Activated gamma-delta T cell treated with Interleukin-2 at 50 U/mL for 16 hours (primary cell): ENCODE measurements around the gene ARID3B.
"Not testable (repeated sequence)": the region's sequence is repeated elsewhere in the genome, so short reads cannot be mapped to it uniquely, and the experiment has no call there.

Experiments used
- DNase-seq: peaks from one replicate; pipeline ENCODE4 v3.0.0-alpha.2; 2020

ARID3B gene

GRCh38 chr15:74578496-74578994, 37.5 kb downstream of the ARID3B start:
- no peak for DNase-seq

DNA sequence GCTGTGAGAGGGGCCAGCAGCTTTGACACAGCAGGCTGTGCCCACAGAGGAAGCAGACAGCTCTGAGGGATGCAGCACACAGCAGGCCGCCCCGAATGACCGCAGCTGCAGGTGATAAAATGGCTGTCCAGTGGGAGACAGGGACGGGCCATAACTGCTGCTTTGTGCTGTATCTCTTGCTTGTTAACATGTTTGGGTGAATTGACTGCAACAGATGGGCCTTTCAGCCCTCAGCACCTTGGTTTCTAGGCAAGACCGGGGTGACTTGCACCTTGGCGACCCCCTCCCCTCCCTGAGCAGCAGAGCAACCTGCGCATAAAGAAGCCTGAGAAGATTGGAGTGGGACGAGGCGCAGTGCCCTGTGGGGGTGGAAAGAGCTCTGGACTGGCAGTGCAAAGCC, 38.0 kb downstream of the ARID3B start:
- DNase-seq: no peak

DNA sequence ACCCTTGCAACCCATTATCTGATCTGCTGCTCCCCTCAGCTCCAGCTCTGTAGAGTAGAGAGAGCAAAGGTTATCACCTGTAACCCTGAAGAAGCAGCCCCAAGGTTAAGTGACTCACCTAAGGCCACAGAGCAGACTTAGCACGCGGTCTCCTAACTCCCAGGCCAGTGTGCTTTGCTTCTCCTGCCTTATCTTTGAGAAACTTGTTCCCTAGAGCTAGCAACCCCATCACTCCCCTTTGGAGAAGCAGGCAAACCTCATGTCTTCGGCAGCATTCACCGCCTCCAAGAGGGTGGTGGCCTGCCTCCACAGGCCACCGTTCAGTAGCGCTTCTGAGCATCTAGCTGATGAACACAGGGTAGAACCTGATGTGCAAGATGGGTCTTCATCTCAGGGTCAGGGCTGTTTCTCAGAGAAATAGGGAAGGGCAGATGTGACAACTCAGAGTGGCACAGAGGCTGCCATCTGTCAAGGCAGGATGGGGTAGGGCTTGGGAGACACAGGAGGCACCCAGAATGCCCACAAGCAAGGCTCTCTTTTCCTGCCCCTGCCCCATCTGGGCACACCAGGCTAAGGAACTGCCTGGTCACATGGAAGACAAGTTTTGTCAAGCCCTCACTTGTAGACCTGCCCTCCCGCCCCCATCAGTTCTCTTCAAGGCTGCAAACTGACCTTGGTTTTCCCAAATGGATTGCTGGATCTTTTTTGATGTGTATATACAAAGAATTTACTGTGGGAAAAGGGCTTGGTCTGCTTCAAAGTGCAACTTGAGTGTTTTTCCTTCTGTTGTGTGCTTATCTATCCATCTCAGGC, 39.7 kb downstream of the ARID3B start:
- no peak for DNase-seq

DNA sequence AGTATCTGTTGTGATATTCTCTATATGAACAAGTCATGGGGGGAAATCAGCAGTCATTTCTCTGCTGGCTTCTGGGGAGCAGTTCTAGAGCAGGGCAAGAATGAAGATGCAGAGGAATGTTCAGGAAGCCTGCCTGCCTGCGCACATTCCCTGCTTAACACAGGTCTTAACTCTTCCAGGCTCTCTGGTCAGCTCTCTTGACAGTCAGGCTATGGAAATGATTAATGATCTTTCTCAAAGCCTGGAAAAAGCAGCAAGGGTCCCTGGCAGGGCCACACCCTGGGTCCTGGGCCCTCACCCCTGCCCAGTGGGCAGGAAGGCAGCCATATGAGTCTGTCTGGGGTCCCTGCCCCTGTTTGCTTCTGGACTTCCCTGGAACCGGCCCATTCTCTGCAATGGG, 43.2 kb downstream of the ARID3B start:
- DNase-seq: no peak

DNA sequence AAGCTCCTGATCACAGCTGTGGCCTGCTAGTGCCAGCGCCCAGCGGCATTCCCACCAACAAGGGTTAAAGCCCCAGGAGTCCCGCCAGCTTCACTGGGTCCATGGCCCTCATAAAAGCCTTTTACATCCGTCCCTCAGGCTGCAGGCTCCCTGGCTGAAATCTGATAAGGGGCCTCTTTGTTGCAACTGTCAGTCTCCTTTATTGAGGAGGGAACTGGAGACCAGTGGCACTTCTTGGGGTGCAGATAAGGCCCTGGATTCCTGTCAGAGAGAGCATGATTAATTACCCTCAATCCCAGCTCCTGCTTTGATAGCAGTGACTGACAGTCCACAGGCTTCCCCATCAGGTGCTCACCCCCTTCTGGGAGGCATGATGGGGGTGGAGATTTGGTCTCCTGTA, 43.8 kb downstream of the ARID3B start:
- no peak for DNase-seq

DNA sequence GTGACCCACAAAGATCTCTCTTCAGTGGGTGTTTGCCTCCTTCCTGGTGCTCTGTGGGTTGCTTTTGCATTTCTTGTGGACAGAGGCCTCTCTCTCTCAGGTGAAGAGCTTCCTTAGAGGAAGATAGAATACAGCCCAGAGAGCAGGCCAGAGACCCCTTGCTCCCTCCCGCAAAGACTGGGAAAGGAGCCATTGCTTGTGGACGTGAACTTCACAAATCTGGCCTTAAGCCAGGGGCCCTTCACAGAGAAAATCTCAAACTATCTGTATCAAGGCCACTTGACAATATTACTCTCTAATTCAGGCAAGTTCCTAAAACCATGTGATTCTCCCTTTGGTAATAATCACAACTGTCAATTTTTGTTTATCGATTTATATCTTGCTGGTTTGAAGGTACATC, 44.2 kb downstream of the ARID3B start:
- no peak for DNase-seq

- DNase-seq: no peak
Measured at GRCh38 chr15:74585857-74586256, 44.8 kb downstream of the ARID3B start.

- no peak for DNase-seq
Measured at GRCh38 chr15:74589826-74590225, 48.8 kb downstream of the ARID3B start.

DNA sequence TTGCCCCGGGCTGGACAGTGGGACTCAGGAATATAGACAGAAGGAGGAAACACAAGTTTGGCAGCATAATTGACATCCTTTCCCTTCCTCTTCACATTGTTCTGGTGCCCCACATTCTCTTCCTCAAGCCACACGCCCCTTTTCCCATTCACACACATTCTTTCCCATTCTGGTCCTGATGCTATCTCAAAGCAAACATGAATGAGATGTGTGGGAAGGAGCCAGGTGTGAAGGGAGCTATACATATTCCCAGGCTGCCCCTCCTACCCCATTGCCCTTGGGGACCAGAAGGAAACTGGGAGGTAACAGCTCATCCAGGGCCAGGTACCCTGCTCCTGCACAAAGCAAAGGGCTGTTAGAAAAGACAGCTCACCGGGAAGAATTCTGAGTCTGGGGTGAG, 51.2 kb downstream of the ARID3B start:
- DNase-seq: no peak

GRCh38 chr15:74593122-74593521, 52.1 kb downstream of the ARID3B start:
- no peak for DNase-seq

GRCh38 chr15:74594455-74594854, 53.4 kb downstream of the ARID3B start:
- no peak for DNase-seq

GRCh38 chr15:74595271-74595670, 54.3 kb downstream of the ARID3B start:
- no peak for DNase-seq

DNA sequence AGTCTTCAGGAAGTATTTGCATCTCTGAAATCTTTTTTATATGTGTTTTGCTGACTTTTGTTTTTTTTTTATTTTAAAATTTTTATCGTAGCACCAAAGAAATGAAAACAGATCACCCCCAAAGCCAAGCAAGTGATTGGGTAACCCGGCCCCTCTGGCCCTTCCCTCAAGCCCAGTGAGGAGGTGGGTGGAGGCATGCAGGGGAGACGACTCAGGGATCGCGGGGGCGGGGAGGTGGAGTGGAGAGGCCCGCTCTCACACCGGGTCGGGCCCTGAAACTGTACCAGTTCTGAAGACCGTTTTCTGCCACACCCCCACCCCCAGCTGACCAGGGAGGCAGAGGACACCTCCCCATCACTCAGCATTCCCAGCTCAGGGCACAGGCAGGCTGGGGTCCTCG, 55.7 kb downstream of the ARID3B start:
- DNase-seq: not testable (repeated sequence)

GRCh38 chr15:74597146-74597705, 56.2 kb downstream of the ARID3B start:
- DNase-seq: not testable (repeated sequence)

GRCh38 chr15:74598126-74598842, 57.3 kb downstream of the ARID3B start:
- peak; percentile 85 for DNase-seq

GRCh38 chr15:74599156-74599555, 58.1 kb downstream of the ARID3B start:
- DNase-seq: no peak

DNA sequence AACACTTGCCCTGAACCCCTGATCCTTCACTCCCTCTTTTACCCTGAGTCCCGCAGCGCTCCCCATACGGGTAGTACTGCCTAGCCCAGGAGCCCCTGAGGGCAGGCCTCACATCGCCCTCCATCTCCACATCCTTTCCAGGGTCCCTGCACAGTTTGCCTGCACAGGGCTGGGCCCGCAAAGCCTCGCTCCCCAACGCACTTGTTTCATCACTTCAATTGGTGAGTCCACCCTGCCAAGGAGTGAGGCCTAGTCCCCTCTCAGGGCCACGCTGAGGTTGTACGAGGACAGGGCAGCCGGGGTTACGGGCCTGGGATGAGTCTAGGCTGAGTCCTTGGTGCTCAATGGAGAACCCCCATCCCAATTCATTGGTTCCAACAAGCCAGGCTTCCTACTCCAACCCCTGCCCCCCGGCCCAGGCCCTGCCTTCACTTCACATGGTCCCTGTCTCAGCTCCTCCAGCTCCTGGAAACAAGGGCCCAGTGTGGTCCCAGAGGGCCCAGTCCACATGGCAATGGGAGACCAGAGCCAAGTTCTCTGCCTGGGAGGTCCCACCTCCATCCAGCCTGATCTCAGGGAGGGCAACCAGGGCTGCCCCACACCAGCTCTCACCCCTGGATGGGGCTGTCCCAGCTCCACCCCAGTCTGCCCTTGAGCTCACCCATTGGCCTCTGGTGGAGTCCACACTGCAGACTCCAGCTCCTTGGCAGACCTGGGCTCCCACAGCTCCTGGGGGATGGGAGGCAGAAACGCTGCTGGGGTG, 62.2 kb downstream of the ARID3B start:
- no peak for DNase-seq

DNA sequence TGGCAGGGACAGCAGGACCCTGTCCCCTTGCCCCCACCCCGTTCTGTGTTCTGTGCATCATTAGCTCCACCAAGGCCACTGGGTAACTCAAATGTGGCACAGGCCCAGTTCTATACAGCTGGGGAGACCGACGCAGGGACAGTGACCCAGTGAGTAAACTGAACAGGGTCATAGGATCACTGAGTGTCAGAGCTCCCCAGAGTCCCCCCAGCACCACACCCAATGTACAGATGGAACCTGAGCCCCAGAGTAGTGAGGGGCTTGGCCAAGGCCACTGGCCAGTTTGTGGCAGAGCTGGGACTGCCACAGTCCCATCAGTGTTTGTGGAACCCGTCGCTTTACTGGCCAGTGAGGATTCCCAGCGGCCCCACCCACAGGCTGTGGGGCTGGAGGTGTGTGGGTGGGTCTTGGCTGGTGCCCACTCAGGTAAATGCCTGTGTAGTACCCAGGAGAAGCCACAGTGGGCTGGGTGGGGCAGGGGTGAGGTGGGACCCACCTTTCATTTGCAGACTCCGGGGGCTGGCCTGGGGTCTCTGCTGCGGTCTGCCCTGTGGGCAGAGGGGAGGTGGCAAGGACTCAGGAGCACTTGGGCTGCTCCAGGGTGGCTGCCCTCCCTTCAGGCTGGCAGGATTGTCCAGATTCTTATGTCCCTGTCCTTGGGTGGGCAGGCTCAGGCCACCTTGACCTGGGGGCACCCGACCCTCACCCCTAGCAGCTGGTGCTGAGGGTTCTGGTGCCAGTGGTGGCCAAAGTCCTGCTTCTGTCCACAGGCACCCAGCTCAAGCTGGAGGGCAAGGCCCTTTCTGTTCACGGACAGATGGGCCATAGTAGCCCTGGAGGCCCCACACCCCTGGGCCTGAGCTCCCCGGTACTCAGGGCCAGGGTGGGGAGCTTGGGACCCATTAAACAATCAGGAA, 63.0 kb downstream of the ARID3B start:
- no peak for DNase-seq

DNA sequence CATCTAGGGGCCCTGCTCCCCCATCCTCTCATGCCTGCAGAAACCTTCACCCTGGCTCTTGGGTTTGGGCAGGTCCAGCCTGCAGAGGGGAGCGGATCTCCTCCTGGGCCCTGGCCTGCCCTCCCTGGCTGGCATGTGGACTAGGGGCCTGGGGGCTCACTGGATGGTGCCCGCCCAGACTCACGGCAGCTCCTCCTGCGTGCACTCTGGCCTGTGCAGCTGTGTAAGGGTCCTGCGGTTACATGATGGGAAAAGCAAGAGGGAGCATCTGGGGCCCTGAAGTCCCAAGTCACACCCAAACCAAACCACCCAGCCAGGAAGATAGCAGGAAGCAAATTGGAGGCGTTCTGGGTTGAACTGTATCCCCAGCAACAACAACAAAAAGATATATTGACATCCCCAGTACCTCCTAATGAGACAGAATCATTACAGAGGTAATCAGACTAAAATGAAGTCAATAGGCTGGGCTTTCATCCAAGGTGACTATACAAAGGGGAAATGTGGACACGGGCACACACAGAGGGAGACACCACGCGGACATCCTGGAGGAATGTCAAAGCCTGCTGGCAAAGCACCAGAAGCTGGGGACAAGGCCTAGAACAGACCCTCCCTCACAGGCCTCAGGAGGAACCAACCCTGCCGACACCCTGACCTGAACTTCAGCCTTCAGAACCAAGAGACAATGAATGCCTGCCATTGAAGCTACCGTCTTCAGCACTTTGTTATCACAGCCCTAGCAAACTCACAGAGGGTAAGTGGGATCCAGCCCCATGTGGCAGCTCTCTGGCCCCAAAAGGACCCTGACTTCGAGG, 64.2 kb downstream of the ARID3B start:
- no peak for DNase-seq

- DNase-seq: no peak
Measured at GRCh38 chr15:74605795-74606150, 64.8 kb downstream of the ARID3B start.

GRCh38 chr15:74608786-74609185, 67.8 kb downstream of the ARID3B start:
- no peak for DNase-seq
